WTC11 (cell line): Measurements from ENCODE around the gene SPEM1. TPM values are rescaled to one million over a fixed set of nuclear protein-coding genes. Genes with fewer than 3 reads are reported as not detected.
A peak's percentile ranks its signal among the peaks of the same experiment; 100 is the strongest.

Experiments
- ATAC-seq: fragments of 200-7000 bp; cut with Tn5 transposase; 2 replicates; pipeline ENCODE4 v1.10.0; 2021; ENCODE audit warnings: mild to moderate bottlenecking, moderate library complexity
- CTCF ChIA-PET: fragments of 300-600 bp; sonication (Branson Sonifier 250); formaldehyde crosslinking; loops from one replicate; lab custom pipeline; 2021; ENCODE audit warnings: antibody characterized with exemption; lab: Charles Lee
- POLR2A ChIA-PET: fragments of 350-600 bp; sonication (Branson Sonifier 250); formaldehyde crosslinking; loops from one replicate; lab custom pipeline; 2021; ENCODE audit warnings: antibody characterized with exemption; lab: Charles Lee
- DNase-seq: peaks from one replicate; pipeline ENCODE4 v3.0.0; 2021; ENCODE audit warnings: low spot score
- H3K27ac Mint-ChIP-seq: 2 replicates; pipeline ENCODE4 v1.8.0; 2021; ENCODE audit warnings: mixed read lengths
- H3K27me3 Mint-ChIP-seq: 2 replicates; pipeline ENCODE4 v1.8.0; 2021; ENCODE audit warnings: low read depth, mild to moderate bottlenecking, moderate library complexity, mixed read lengths
- H3K36me3 Mint-ChIP-seq: 2 replicates; pipeline ENCODE4 v1.8.0; 2021; ENCODE audit warnings: mixed read lengths
- H3K4me1 Mint-ChIP-seq: 2 replicates; pipeline ENCODE4 v1.8.0; 2022; ENCODE audit warnings: mixed read lengths
- H3K4me3 Mint-ChIP-seq: 2 replicates; pipeline ENCODE4 v1.8.0; 2021; ENCODE audit warnings: mild to moderate bottlenecking, moderate library complexity, mixed read lengths
- H3K9me3 Mint-ChIP-seq: 2 replicates; pipeline ENCODE4 v1.8.0; 2021; ENCODE audit warnings: mixed read lengths
- ARID4B ChIP-seq: sonication (generic); formaldehyde crosslinking; IDR thresholded peaks from 2 replicates; pipeline ENCODE4 v1.8.0; 2023; ENCODE audit warnings: missing genetic modification reagents, mild to moderate bottlenecking, borderline replicate concordance
- CREB1 ChIP-seq: sonication (generic); formaldehyde crosslinking; IDR thresholded peaks from 2 replicates; pipeline ENCODE4 v1.8.0; 2023; ENCODE audit warnings: mild to moderate bottlenecking, missing genetic modification reagents
- E2F4 ChIP-seq: sonication (generic); formaldehyde crosslinking; IDR thresholded peaks from 2 replicates; pipeline ENCODE4 v1.8.1; 2022; ENCODE audit warnings: low read depth, mild to moderate bottlenecking, moderate library complexity, missing genetic modification reagents, borderline replicate concordance
- ETV6 ChIP-seq: sonication (generic); formaldehyde crosslinking; IDR thresholded peaks from 2 replicates; pipeline ENCODE4 v1.8.1; 2022; ENCODE audit warnings: mild to moderate bottlenecking, missing genetic modification reagents
- FOXP1 ChIP-seq: sonication (generic); formaldehyde crosslinking; IDR thresholded peaks from 2 replicates; pipeline ENCODE4 v1.8.0; 2022; ENCODE audit warnings: missing genetic modification reagents, mild to moderate bottlenecking, moderate library complexity, borderline replicate concordance
- FOXP4 ChIP-seq: sonication (generic); formaldehyde crosslinking; IDR thresholded peaks from 2 replicates; pipeline ENCODE4 v1.8.0; 2022; ENCODE audit warnings: mild to moderate bottlenecking, missing genetic modification reagents
- GABPB1 ChIP-seq: sonication (generic); formaldehyde crosslinking; IDR thresholded peaks from 2 replicates; pipeline ENCODE4 v1.8.1; 2023; ENCODE audit warnings: mild to moderate bottlenecking, missing genetic modification reagents
- MAX ChIP-seq: sonication (generic); formaldehyde crosslinking; IDR thresholded peaks from 2 replicates; pipeline ENCODE4 v1.8.0; 2022; ENCODE audit warnings: mild to moderate bottlenecking, missing genetic modification reagents
- NFATC4 ChIP-seq: fragments of 250-450 bp; sonication (Bioruptor Pico); IDR thresholded peaks from 2 replicates; pipeline ENCODE4 v1.9.0; 2021; ENCODE audit warnings: mild to moderate bottlenecking
- SP1 ChIP-seq: sonication (generic); formaldehyde crosslinking; conservative IDR thresholded peaks from 2 replicates; pipeline ENCODE4 v1.8.1; 2022; ENCODE audit warnings: missing genetic modification reagents
- TEAD1 ChIP-seq: sonication (generic); formaldehyde crosslinking; IDR thresholded peaks from 2 replicates; pipeline ENCODE4 v1.8.0; 2022; ENCODE audit warnings: mild to moderate bottlenecking, missing genetic modification reagents
- ZNF317 ChIP-seq: sonication (generic); formaldehyde crosslinking; IDR thresholded peaks from 2 replicates; pipeline ENCODE4 v1.8.1; 2023; ENCODE audit warnings: low read depth, mild to moderate bottlenecking, moderate library complexity, missing genetic modification reagents, borderline replicate concordance
- ZNF425 ChIP-seq: fragments of 250-450 bp; sonication (Bioruptor Pico); conservative IDR thresholded peaks from 2 replicates; pipeline ENCODE4 v1.9.0; 2021; ENCODE audit warnings: mild to moderate bottlenecking
- total RNA-seq: library from RNA; stranded (reverse); gene quantifications from 3 replicates; pipeline ENCODE4 v1.2.3, GENCODE V29; 2021

SPEM1 gene
- total RNA-seq, 1 experiment from 2014 or later: 0.35 TPM

- H3K4me3 Mint-ChIP-seq: peak within 1 kb of the TSS; percentile 90
- H3K4me1 Mint-ChIP-seq: peaks cover 11% of the 10 kb centered on the region
- peaks cover 13% of the 10 kb centered on the region for H3K36me3 Mint-ChIP-seq
- peak within 1 kb of the TSS; percentile 85 for H3K27ac Mint-ChIP-seq
- ATAC-seq: peak; percentile 78
- no peaks in the 10 kb centered on the region for H3K9me3 Mint-ChIP-seq
- POLR2A ChIA-PET: interaction anchor here (0.9 to 2.1 kb wide), 4 partner anchors 9 to 18 kb away, joined by 3 to 10 read pairs (median 6); partner anchors contain the start of gene TMEM256
- no peaks in the 10 kb centered on the region; the same call in 1 of the 2 replicates for H3K27me3 Mint-ChIP-seq
- TF ChIP-seq GABPB1 (CRISPR knock-in tag): 0 out of 2 replicates have a peak, but pooled peaks have one; percentile 13
- peak; percentile 11; the same call in 1 of the 2 replicates for TF ChIP-seq FOXP4 (CRISPR knock-in tag)
- peak; percentile 59 for TF ChIP-seq FOXP1 (CRISPR knock-in tag)
- peak; percentile 78 for TF ChIP-seq SP1 (CRISPR knock-in tag)
- TF ChIP-seq ZNF317 (CRISPR knock-in tag): 0 out of 2 replicates have a peak, but pooled peaks have one; percentile 48
- TF ChIP-seq ZNF425 (CRISPR knock-in tag): no peak
- TF ChIP-seq CREB1: no peak
- no peak for TF ChIP-seq NFATC4 (CRISPR knock-in tag)
- TF ChIP-seq ARID4B (CRISPR knock-in tag): peak; percentile 68; the same call in 1 of the 2 replicates
- TF ChIP-seq ETV6: peak; percentile 30
- TF ChIP-seq MAX (CRISPR knock-in tag): peak; percentile 85; the same call in 1 of the 2 replicates
- peak; percentile 72; the same call in 1 of the 2 replicates for TF ChIP-seq TEAD1
- TF ChIP-seq E2F4: no peak
- CTCF ChIA-PET: interaction anchor here (0.6 to 4.1 kb wide), 34 partner anchors 9 to 323 kb away, joined by 3 to 59 read pairs (median 7); partner anchors contain the start of genes ACAP1, CHRNB1, FGF11 and NLGN2
- DNase-seq: peak; percentile 87
Measured at GRCh38 chr17:7394452-7395191, 25.5 kb upstream of the SPEM1 start, which contains the start of gene PLSCR3. Gene PLSCR3 (minus strand): TSS chr17:7394525. CDS start chr17:7394110, 415 bp downstream.
